ENCODE results near the gene ACTN1.

ACTN1 gene

GRCh38 chr14:68962681-68963080 lies 16.4 kb downstream of the ACTN1 start:
- TF ChIP-seq, protein P1, sequence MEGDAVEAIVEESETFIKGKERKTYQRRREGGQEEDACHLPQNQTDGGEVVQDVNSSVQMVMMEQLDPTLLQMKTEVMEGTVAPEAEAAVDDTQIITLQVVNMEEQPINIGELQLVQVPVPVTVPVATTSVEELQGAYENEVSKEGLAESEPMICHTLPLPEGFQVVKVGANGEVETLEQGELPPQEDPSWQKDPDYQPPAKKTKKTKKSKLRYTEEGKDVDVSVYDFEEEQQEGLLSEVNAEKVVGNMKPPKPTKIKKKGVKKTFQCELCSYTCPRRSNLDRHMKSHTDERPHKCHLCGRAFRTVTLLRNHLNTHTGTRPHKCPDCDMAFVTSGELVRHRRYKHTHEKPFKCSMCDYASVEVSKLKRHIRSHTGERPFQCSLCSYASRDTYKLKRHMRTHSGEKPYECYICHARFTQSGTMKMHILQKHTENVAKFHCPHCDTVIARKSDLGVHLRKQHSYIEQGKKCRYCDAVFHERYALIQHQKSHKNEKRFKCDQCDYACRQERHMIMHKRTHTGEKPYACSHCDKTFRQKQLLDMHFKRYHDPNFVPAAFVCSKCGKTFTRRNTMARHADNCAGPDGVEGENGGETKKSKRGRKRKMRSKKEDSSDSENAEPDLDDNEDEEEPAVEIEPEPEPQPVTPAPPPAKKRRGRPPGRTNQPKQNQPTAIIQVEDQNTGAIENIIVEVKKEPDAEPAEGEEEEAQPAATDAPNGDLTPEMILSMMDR (conservative IDR thresholded peaks at IDR 0.05; ENCODE audit: low read depth, low read length) = no peak
- no peak overlapping the region for H3K9ac ChIP-seq
- no peak overlapping the region for H3K4me2 ChIP-seq
- H4K20me1 ChIP-seq (ENCODE audit: insufficient read depth) = no peaks in the 10 kb centered on the region
- peaks cover 13% of the 10 kb centered on the region for H3K4me1 ChIP-seq (ENCODE audit: low read depth, poor library complexity, severe bottlenecking)
- no peak overlapping the region for H2AFZ ChIP-seq (ENCODE audit: low read depth)
- no peaks in the 10 kb centered on the region for H3K36me3 ChIP-seq (ENCODE audit: insufficient read depth)
- H3K4me3 ChIP-seq (IDR thresholded peaks at IDR 0.05; ENCODE audit: insufficient read depth, low read depth, low read length) = no peak overlapping the region
- H3K79me2 ChIP-seq (ENCODE audit: insufficient read depth, low read depth) = no peaks in the 10 kb centered on the region
- H3K27me3 ChIP-seq (ENCODE audit: insufficient read depth, low read depth) = no peaks in the 10 kb centered on the region
- H3K27ac ChIP-seq = no peak overlapping the region

DNA sequence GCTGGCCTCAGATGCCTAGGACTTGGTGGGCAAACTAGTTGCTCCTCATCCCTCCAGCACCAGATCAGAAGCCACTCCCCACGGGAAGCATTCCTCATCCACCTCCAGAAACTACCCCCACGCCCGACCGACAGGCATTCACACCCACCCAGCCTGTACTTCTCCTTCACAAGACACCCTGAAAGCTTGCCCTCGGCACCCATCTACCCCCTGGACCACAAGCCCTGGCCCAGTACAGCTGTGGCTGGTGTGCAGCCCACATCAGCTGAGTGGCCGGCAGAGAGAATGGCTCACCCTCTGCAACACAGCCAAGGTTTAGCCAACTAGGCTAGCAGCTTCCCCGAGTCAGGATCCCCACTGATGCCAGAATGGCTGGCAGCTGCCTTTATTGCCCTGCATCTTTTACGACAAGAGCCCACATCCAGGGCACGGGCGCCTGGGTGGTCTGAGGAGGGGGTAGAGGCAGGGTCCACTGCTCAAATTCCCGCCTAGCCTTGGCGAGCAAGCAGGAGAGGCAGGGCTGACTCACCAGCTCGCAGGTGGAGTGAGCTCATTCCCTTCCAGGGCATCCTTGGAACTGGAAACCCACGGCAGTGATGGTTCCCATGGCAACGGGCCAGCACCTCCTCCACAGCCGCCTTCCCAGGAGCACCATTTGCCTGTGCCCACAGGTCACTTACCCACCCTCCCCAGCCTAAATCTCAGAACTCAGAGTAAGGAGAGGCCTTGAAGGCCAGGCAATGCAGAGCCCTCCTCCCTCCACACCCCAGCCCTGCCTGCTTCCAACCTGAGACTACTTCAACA lies 17.1 kb downstream of the ACTN1 start:
- H3K36me3 ChIP-seq (ENCODE audit: insufficient read depth) = no peaks in the 10 kb centered on the region
- H3K27me3 ChIP-seq (ENCODE audit: insufficient read depth, low read depth) = no peaks in the 10 kb centered on the region
- H3K9ac ChIP-seq = no peak overlapping the region
- H3K4me2 ChIP-seq = no peak overlapping the region
- H4K20me1 ChIP-seq (ENCODE audit: insufficient read depth) = no peaks in the 10 kb centered on the region
- TF ChIP-seq, protein P1 (conservative IDR thresholded peaks at IDR 0.05; ENCODE audit: low read depth, low read length) = no peak
- H3K79me2 ChIP-seq (ENCODE audit: insufficient read depth, low read depth) = no peaks in the 10 kb centered on the region
- no peak overlapping the region for H2AFZ ChIP-seq (ENCODE audit: low read depth)
- no peak overlapping the region for H3K4me3 ChIP-seq (IDR thresholded peaks at IDR 0.05; ENCODE audit: insufficient read depth, low read depth, low read length)
- H3K27ac ChIP-seq = no peak overlapping the region
- peaks cover 13% of the 10 kb centered on the region for H3K4me1 ChIP-seq (ENCODE audit: low read depth, poor library complexity, severe bottlenecking)

GRCh38 chr14:68961361-68961760 lies 17.7 kb downstream of the ACTN1 start:
- H3K4me2 ChIP-seq = no peak overlapping the region
- H3K79me2 ChIP-seq (ENCODE audit: insufficient read depth, low read depth) = no peaks in the 10 kb centered on the region
- H3K27ac ChIP-seq = no peak overlapping the region
- H2AFZ ChIP-seq (ENCODE audit: low read depth) = no peak overlapping the region
- no peak overlapping the region for H3K4me3 ChIP-seq (IDR thresholded peaks at IDR 0.05; ENCODE audit: insufficient read depth, low read depth, low read length)
- no peaks in the 10 kb centered on the region for H3K36me3 ChIP-seq (ENCODE audit: insufficient read depth)
- no peaks in the 10 kb centered on the region for H4K20me1 ChIP-seq (ENCODE audit: insufficient read depth)
- peaks cover 13% of the 10 kb centered on the region for H3K4me1 ChIP-seq (ENCODE audit: low read depth, poor library complexity, severe bottlenecking)
- no peaks in the 10 kb centered on the region for H3K27me3 ChIP-seq (ENCODE audit: insufficient read depth, low read depth)
- no peak overlapping the region for H3K9ac ChIP-seq
- TF ChIP-seq, protein P1 (conservative IDR thresholded peaks at IDR 0.05; ENCODE audit: low read depth, low read length) = no peak

DNA sequence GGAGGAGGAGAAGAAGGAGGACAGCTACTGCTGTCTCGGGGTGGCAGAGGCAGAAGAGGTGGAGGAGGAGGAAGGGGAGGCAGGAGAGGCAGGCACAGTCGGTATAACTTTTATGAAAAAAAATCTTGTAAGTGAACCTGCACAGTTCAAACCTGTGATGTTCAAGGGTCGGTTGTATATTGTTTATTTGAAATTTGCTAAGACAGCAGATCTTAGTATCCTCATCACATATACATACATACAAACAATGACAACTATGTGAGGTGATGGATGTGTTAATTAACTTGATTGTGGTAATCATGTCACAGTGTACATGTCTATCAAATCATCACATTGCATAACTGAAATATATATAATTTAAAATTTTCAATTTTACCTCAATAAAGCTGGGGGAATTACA lies 19.0 kb downstream of the ACTN1 start:
- Histone ChIP-seq H2AFZ (ENCODE audit: low read depth) (no peak overlapping the region), H3K27ac (no peak overlapping the region), H3K36me3 (ENCODE audit: insufficient read depth) (no peaks in the 10 kb centered on the region), H3K4me2 (no peak overlapping the region), H3K9ac (no peak overlapping the region), H4K20me1 (ENCODE audit: insufficient read depth) (no peaks in the 10 kb centered on the region), H3K27me3 (ENCODE audit: insufficient read depth, low read depth) (no peaks in the 10 kb centered on the region), H3K79me2 (ENCODE audit: insufficient read depth, low read depth) (peaks cover 6% of the 10 kb centered on the region; the same call in 1 of the 2 replicates), H3K4me3 (IDR thresholded peaks at IDR 0.05; ENCODE audit: insufficient read depth, low read depth, low read length) (no peak overlapping the region), H3K4me1 (ENCODE audit: low read depth, poor library complexity, severe bottlenecking) (peaks cover 20% of the 10 kb centered on the region)
- TF ChIP-seq, protein P1 (conservative IDR thresholded peaks at IDR 0.05; ENCODE audit: low read depth, low read length) = no peak

Measured in KMS-11 (cell line).